GM19025 (cell line): ENCODE results near the gene PSAT1.

Experiments
- ATAC-seq: cut with Tn5 transposase; IDR thresholded peaks from one replicate; pipeline ENCODE4 v1.9.1; 2021; ENCODE audit warnings: mild to moderate bottlenecking, low read depth, moderate library complexity; ENCODE audit not compliant: unreplicated experiment

Gene PSAT1

GRCh38 chr9:78292026-78292425 is 4.9 kb upstream of the PSAT1 start:
- no peak for ATAC-seq

DNA sequence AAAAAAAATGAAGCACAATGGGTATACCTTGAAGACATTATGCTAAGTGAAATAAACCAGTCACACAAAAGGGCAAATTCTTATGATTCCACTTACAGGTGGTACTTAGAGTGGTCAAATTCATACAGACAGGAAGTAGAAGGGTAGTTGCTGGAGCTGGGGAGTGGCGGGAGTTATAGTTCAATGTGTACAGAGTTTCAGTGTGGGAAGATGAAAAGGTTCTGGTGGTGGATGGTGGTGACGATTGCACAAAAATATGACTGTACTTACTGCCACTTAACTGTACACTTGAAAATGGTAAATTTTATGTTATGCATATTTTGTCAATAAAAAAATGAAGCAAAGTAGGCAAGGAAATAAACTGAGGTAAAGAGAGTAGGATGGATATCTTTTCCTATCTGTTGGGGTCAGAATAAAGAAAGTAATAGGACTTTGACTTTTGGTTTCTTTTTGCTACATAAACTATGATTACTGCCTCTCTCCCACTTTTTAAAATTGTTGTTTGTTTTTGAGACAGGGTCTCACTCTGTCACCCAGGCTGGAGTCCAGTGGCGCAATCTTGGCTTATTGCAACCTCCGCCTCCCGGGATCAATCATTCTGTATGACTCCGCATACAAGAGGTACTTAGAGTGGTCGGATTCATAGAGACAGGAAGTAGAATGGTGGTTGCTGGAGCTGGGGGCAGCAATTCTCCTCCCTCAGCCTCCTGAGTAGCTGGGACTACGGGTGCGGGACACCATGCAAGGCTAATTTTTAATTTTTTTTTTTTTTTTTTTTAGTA is 4.0 kb upstream of the PSAT1 start:
- ATAC-seq, result no peak

DNA sequence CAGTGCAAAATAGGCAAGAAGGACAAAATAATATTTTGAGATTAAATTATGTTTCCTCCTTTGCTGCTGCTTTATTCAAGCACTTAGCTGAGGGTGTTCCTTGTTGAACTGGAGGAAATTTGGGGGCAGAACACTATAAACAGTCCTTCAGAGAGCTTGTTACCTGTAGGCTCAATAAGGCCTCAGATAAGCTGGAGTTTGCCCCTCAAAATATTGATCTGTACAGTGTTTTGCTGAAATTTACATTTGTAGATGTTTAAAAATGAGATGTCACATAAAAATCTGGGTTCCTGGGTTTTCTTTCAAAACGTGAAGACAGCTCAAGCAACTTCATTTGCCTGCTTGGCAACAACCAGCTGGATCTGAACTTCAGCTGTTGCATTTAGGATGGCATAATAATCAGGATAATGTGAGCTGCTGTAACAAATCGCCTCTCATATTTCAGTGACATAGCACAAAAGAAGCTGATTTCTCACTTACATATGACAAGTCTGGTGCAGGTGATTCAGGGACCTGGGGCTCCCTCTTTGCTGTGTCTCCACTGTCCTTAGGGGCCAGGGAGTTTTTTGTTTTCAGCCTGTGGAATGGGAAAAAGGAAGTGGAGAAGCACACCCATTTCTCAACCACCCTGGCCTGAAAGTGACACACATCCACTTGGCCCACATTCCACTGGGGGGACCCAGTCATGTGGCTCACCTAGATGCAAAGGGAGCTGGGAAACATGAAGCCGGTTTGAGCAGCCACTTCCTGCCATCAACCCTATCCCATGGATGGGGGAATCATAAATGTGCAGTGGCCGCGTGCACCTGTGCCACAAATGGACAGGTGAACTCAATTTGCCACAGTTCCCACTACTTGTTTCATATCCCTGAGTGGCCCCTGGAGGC is 2.4 kb upstream of the PSAT1 start:
- no peak for ATAC-seq

DNA sequence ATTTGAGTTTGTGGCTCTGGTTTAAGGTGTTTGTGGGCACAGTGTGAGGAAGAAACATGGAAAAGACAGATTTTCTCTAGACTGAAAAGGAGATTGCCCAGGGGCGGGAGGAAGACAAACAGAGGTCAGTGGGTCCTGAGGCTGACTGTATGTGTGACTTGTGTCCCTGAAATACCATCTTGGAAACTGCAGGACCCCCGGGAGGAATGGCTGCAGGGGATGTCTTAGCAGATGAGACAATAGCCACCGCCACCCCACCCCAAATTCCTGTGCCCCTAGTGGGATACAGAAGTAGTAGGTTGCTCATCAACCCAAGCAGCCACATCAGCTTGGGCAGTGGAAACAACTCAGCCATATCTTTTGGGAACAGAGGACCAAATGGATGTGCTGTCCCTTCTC is 1.7 kb upstream of the PSAT1 start:
- no peak for ATAC-seq

DNA sequence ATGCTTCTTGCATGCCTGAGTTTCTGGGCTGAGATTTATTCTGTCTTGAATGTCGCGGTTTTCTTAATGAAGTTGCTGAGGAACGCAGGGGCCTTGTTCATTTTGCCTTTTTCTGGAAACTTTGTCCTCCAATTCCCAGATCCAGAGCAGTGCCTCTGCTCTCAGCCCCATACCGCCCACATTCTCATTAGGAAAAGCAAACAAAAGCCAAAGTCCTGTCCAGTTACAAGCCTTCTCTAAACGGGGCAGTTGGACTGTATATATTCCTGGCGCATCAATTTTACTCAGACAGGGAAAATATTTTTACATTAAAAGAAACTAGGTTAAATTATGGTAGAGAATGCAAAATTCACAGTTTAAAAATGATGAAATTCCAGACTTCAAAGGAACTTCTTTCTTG is 1.2 kb upstream of the PSAT1 start:
- no peak for ATAC-seq

- no peak for ATAC-seq
These were observed 578 bp upstream of the PSAT1 start for GRCh38 chr9:78296201-78296892.

DNA sequence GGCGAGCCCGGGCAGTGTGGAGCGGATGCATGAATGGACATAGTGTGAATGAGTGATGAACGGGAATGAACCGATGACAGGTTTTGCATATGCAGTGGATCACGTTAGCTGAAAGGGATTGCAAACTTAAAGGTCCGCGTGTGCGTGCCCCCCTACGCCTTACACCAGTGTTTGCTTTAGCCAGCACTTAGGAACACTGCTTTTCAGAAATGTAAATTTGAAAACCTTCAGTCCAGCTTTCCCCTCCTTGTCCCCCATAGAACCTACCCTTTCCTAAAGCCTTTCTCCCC is 692 bp downstream of the PSAT1 start:
- no peak for ATAC-seq

- no peak for ATAC-seq
These were observed 1.3 kb downstream of the PSAT1 start for GRCh38 chr9:78298046-78298765.

- ATAC-seq, result no peak
These were observed 3.3 kb downstream of the PSAT1 start for GRCh38 chr9:78300209-78300608.

GRCh38 chr9:78301466-78301865 is 4.5 kb downstream of the PSAT1 start:
- no peak for ATAC-seq

GRCh38 chr9:78303377-78304062 is 6.6 kb downstream of the PSAT1 start:
- no peak for ATAC-seq

DNA sequence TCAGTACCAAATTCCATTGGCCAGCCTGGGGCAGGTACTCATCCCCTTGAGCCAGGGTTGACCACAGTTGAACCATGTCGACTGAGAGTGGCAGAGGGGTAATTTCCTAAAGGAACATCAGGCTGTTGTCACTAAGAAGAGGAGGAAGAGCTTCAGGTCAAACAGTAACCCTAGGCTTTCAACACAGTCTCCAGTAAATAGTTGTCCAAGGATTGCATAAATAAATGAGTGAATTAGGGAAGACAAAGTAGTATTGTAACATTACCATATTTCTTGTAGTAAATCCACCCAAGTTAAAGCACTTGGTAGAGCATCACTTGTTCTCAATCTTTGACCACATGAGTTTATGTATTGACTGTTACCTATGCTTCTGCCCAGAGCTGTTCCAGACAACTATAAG is 7.4 kb downstream of the PSAT1 start:
- no peak for ATAC-seq

GRCh38 chr9:78306222-78307076 is 9.5 kb downstream of the PSAT1 start:
- ATAC-seq, result no peak

DNA sequence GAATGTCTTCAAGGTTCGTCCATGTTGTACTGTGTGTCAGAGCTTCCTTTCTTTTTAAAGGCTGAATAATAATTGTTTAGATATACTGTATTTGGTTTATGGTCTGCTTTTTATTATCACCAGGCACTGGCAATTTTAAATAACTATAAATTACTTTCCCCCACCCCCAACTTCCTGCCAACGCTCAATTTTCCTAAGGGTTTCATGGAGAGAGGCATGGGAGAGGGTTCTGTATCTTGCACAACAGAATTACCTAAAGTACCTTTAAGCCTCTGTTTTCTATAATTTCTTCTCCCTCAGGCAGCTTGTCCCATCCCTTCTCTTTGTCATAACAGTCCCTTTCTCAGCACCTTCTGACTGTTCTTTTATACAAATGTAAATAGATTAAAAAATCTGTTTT is 10.4 kb downstream of the PSAT1 start:
- no peak for ATAC-seq

DNA sequence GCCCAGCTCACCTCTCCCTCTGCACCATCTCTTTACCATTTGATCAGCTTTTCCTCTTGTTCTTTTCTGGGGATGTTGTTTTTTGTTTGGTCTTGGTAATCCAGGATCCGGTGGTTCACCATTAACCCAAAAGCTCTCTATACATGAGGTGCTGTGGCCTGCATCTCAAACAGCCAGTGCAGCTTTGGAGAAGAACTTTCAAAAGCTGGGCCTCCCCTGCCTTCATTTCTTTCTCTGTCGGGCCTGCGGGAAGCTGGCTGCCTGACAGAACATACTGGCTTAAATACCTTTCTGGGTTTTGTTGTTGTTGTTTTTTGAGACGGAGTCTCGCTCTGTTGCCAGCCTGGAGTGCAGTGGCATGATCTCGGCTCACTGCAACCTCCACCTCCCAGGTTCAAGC is 12.1 kb downstream of the PSAT1 start:
- no peak for ATAC-seq

DNA sequence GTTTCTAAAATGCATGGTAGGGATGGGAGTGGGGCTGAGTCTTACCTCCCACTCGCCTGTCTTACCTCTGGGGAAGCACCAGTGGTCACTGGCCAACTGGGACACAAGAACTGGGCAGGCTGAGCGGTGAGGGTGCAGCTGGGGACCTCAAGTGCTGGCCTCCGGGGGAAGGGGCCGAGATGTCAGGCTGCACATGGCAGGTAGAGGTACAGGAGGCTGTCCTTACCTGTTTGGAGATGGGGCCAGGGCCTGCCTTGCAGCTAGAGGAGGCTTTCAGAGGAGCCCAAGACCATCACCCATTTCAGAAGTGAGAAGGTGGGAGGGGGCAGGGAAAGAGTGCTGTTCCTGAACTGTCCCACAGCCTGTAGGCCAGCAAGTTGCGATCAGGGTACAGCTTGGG is 14.2 kb downstream of the PSAT1 start:
- no peak for ATAC-seq

DNA sequence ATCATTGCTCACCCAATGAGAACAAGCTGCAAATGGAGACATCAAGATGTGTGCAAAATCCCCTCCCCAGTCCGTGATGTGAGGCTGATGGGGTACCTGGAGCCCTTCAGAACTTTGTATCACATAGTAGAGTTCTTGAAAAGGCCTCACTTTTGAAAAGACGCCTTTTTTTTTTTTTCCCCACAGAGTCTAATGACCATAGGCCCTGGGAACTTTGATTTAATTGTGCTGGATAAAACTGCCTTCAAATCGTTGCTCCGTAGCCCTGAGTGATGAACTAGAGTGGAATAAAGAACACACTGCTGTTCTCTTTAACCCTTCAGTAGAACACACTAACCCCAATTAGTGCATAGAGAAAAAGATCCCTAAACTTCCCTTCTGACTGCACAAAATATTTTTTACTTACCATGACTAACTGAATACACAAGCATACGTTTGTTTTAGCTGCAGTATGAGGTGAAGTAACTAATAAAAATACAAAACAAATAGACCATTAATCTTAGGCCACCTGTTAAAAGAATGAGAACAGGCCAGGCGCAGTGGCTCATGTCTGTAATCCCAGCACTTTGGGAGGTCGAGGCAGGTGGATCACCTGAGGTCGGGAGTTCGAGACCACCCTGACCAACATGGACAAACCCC is 15.1 kb downstream of the PSAT1 start:
- ATAC-seq, result no peak

- no peak for ATAC-seq
These were observed 17.6 kb downstream of the PSAT1 start for GRCh38 chr9:78314550-78314949.
